Fibroblast of skin of left biceps (primary cell): Measurements from ENCODE around the gene ACAD10.
"Not testable (repeated sequence)": the region's sequence is repeated elsewhere in the genome, so short reads cannot be mapped to it uniquely, and the experiment has no call there.

Experiments used
- DNase-seq, 2 experiments: peaks; one replicate each; pipeline ENCODE4 v3.0.0-alpha.2; 2013; ENCODE audit warnings: low read depth in 2 of 2

ACAD10 gene

GRCh38 chr12:111687255-111687654, 1.4 kb downstream of the ACAD10 start:
- DNase-seq, result no peak

- no peak for DNase-seq
These were observed 2.1 kb downstream of the ACAD10 start for GRCh38 chr12:111687952-111688351.

GRCh38 chr12:111691262-111691661, 5.4 kb downstream of the ACAD10 start:
- DNase-seq, result no peak

GRCh38 chr12:111692575-111693210, 6.8 kb downstream of the ACAD10 start:
- no peak for DNase-seq

GRCh38 chr12:111693818-111694217, 8.0 kb downstream of the ACAD10 start:
- DNase-seq, result no peak

GRCh38 chr12:111699962-111700361, 14.1 kb downstream of the ACAD10 start:
- no peak for DNase-seq

GRCh38 chr12:111705672-111706071, 19.8 kb downstream of the ACAD10 start:
- no peak for DNase-seq

- DNase-seq, result no peak
These were observed 20.3 kb downstream of the ACAD10 start for GRCh38 chr12:111706145-111706544.

GRCh38 chr12:111715279-111715678, 29.4 kb downstream of the ACAD10 start:
- DNase-seq, result no peak

GRCh38 chr12:111719316-111719715, 33.5 kb downstream of the ACAD10 start:
- DNase-seq, result not testable (repeated sequence)

GRCh38 chr12:111720457-111720856, 34.6 kb downstream of the ACAD10 start:
- no peak for DNase-seq

GRCh38 chr12:111723646-111724360, 38.0 kb downstream of the ACAD10 start:
- DNase-seq, result not testable (repeated sequence)

GRCh38 chr12:111728795-111729194, 42.9 kb downstream of the ACAD10 start:
- no peak for DNase-seq

GRCh38 chr12:111730420-111730819, 44.6 kb downstream of the ACAD10 start:
- DNase-seq, result no peak

- DNase-seq, result no peak
These were observed 46.9 kb downstream of the ACAD10 start for GRCh38 chr12:111732786-111733185.

GRCh38 chr12:111733340-111733915, 47.6 kb downstream of the ACAD10 start:
- DNase-seq, result no peak

- not testable (repeated sequence) for DNase-seq
These were observed 53.7 kb downstream of the ACAD10 start for GRCh38 chr12:111739524-111739923.

- DNase-seq, result no peak
These were observed 55.5 kb downstream of the ACAD10 start for GRCh38 chr12:111741235-111741812.

GRCh38 chr12:111745211-111745610, 59.4 kb downstream of the ACAD10 start:
- DNase-seq, result no peak

- no peak for DNase-seq
These were observed 61.5 kb downstream of the ACAD10 start for GRCh38 chr12:111747333-111747732.

- DNase-seq, result no peak
These were observed 62.4 kb downstream of the ACAD10 start for GRCh38 chr12:111748151-111748672.

- DNase-seq, result no peak
These were observed 63.0 kb downstream of the ACAD10 start for GRCh38 chr12:111748867-111749266.
